Stimulated activated naive CD8-positive, alpha-beta T cell treated with anti-CD3 and anti-CD28 coated beads, Interleukin-15, Interleukin-2, amounts not matched to agents 100 U/mL and 50 U/mL, for 24 hours (primary cell): ENCODE measurements around the gene GADD45A.
"Not testable (repeated sequence)": the region's sequence is repeated elsewhere in the genome, so short reads cannot be mapped to it uniquely, and the experiment has no call there.

ENCODE experiments used
- ATAC-seq: fragments of 150-1000 bp; cut with Tn5 transposase; one replicate; pipeline ENCODE4 v1.10.0; 2021
- DNase-seq: peaks from one replicate; pipeline ENCODE4 v3.0.0; 2021

Gene GADD45A, protein sequence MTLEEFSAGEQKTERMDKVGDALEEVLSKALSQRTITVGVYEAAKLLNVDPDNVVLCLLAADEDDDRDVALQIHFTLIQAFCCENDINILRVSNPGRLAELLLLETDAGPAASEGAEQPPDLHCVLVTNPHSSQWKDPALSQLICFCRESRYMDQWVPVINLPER

DNA sequence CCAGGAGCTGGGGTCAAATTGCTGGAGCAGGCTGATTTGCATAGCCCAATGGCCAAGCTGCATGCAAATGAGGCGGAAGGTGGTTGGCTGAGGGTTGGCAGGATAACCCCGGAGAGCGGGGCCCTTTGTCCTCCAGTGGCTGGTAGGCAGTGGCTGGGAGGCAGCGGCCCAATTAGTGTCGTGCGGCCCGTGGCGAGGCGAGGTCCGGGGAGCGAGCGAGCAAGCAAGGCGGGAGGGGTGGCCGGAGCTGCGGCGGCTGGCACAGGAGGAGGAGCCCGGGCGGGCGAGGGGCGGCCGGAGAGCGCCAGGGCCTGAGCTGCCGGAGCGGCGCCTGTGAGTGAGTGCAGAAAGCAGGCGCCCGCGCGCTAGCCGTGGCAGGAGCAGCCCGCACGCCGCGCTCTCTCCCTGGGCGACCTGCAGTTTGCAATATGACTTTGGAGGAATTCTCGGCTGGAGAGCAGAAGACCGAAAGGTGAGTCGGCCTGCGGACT is at the start of gene GADD45A:
TSS of gene GADD45A (plus strand) at position 135 of the 491 bp plus-strand sequence. CDS start at position 429, 294 bp downstream.
- ATAC-seq (peak; percentile 87), DNase-seq (peak; percentile 93)

DNA sequence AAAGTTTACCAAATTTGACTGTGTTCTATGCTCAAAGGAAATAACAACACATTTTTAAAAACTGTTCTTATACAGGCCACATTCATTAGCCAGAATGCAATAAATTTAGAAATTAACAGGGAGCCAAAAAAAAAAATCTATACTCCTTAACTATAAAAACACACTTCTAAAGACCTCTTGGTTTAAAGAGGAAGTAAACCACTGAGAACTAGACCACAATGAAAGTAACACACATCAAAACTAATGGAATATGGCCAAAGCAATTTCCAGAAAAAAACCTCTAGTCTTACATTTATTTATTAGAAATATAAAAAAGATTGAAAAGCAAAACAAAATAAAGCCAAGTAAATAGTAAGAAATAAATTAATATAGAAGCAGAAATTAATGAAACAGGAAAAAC is 48.9 kb upstream of the GADD45A start:
- no peak for ATAC-seq

DNA sequence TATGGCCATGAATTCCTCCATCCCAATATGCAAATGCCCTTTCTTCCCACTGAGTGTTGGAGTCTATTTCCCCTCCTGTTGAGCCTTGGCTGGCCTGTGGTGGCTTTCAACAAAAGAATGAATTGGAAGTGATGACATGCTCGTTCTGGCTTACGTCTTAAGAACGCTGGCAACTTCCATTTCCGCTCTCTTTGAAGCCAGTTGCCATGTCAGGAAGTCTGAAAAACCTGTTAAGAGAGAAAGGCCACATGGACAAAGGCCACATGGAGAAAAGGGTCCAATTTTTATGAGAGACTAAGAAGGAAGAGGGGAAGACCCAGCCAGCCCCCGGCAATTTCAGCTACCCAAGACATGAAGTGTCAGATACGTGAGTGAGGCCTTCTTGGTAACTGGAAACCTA is 45.6 kb upstream of the GADD45A start:
- DNase-seq, result no peak
- ATAC-seq, result no peak

More for the DNA sequence above, 48.9 kb upstream of the GADD45A start:
- no peak for DNase-seq

DNA sequence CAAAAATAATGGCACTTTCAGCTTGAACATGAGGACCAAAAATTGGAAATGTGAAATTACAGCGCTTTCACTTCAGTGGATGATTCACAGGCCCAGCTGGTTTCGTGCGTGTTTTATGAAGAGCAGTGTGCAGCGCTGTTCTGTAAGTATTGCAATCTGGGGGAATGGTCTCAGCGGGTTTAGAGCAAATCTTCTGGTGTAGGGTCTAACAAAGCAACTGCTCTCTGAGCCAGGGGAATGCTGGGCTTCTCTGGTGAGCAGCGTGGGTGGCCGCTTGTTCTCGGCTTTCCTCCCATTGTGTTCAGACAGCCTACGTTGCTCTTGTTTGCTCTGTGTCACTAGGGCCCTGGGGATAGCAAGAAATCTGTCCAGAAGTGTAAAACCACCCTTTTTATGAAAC is 42.4 kb upstream of the GADD45A start:
- DNase-seq (no peak), ATAC-seq (no peak)

DNA sequence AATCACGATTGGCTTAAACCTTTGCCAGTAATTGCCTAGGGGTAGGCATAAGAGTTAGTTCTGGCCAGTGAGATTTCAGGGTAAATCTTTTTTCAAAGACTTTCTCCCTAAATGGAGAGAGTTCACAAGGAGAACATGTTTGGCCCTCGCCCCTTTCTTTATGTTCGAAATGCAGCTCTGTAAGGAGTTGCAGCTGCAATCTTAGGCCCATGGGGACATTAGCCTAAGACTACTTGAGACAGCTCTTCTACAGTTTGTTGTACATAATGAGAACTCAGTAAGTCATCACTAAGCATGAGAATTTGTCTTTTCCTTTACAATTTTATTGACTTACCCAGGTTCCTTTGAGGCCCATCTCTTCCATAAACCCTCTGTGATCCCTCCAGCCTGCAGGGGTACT is 40.4 kb upstream of the GADD45A start:
- no peak for ATAC-seq
- no peak for DNase-seq

DNA sequence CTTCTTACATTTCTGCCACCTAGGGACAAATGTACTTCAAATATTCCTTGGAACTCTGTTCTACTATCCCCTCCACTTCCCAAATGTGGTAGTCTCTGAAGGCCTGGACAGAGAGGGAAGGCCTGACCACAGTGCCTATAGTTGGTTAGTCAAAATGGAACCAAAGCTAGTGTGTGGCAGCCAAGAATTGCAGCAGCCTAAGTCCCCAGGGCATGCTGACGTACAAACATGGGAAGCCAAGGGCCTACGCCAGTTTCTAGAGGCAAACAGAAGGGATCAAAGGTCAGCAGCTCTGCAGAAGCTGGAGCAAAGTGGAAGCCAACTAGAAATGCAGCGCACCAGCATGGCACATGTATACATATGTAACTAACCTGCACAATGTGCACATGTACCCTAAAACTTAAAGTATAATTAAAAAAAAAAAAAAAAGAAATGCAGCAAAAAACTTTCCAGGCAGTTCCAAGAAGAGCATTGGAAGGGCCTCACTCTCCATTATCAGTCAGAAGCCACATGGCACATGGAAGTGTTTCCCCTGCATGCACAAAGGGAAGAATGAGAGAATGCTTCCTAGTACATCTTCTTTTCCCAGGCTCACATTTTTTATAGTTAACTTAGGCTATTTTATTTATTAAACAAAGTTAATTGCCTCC is 39.4 kb upstream of the GADD45A start:
- DNase-seq (no peak), ATAC-seq (no peak)

DNA sequence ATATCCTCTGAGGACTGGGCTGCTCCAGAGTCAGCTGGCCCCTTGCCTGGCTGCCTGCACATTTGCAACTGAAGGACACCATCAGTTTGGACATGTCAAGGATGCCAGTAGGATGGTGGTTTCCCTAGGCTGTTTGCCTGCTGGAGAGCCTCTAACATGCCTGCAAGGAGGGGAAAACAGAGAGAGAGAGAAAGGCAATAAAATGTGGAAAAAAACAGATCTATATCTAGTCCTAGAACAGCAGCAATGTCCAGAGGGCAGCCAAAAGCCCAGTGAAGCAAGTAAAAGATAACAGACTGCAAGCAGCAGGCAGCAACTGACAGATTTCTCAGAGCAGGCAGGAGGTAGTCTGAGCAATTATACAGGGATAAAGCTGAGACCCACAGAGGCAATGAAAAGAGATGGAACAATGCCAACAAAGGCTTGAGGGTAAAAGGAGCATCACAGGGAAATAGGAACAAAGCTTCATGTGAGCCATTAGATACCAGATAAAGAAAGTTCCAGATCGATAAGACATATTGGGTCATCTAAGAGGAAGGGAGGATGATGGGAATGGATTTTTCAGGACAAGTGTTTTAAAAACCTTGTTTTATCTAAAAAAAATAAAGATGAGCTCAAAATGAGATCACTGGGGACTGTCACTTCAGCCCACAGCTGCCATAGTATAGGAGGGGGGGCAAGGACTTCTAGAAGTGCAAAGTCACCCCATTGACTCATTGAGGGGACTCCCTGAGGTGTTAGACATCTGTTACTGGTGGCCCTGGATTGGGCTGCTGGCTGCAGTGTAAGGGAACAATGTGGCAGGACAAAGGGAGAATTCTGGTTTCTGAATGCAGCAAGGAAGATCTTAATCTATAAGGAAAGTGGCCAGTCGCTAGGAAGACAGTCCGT is 38.6 kb upstream of the GADD45A start:
- peak; percentile 70 for ATAC-seq
- no peak for DNase-seq

DNA sequence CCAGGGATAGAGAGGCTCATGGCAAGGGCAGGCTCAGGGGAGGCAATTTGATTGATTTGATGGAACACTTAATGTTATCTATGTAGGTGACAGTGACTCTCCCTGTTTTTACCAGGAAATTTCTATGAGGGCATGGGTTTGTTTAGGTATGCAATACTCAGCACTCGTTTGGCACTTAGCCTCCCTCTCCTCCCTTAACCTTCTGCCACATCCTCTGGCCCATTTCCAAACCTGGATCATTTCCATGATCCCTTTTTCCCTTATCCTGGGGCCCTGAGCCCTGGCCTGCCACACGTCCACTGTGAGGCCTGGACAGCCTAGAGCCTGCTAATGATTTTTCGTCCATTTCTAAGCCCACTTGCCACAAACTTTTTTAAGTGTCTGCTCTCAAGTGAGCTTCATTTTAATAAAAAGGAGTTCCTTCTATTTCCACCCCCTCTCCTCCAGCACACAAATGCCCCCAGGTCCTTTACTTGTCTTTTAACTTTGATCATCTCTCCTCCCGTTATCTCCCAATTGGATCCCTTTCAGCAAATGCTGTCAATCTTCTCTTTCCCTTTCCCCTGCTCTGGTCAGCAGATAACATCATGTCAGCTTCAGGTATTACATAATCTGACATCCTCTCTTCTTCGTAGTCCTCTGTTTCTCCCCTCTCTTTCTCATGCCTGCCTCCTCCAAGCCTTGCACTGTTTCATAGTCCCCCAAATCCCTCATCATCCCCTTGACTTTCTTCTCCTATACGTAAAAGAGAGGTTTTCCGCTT is 37.8 kb upstream of the GADD45A start:
- DNase-seq (no peak), ATAC-seq (no peak)

DNA sequence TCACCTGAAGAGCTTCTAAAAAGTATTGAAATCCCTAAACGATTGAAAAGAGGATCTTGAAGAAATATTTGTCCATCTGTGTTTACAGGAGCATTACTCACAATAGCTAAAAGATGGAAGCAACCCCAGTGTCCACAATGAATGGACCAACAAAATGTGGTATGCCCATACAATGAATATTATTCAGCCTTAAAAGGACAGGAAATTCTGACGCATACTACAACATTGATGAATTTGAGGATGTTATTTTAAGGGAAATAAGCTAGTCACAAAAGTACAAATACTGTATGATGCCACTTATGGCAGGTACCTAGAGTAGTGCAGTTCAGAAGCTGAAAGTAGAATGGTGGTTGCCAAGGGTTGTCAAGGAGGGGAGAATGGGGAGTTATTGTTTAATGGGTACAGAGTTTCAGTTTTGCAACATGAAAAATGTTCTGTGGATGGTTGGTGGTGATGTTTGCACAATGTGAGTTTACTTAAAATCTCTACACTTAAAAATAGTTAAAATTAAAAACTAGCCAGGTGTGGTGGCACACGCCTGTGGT is 37.1 kb upstream of the GADD45A start:
- DNase-seq, result no peak
- no peak for ATAC-seq

DNA sequence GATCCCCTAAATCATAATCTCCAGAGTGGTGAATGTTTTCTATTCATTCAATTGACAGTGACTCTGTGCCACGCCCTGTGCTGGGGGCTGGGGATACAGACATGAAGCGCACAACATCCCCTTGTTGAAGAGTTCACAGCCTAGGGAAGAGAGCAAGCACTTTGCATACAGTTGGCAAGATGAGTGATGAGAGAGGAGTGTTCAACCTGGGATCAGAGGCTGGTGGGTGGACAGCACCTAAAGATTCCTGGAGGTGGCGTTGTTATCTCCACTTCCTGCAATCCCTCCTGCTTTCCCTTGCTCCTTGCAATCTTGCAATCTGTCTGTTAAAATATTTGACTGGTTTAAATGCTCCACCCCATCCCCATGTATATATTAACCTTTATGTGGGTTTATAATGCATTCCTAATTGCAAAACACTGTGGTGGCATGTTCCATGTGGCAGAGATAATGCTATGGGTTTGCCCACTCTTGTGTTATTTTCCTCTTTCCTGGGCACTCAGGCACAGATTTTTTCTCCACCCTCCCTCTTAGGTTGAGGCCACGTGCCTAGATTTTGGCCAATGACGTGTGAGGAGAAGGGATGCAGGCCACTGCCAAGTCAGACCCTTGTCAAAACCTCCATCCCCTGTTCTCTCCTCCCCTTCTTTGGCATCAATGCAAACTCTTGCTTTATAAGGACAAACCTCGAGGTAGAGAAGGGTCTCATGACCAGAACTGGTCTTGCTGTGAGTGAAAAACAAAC is 36.2 kb upstream of the GADD45A start:
- DNase-seq (no peak), ATAC-seq (no peak)

DNA sequence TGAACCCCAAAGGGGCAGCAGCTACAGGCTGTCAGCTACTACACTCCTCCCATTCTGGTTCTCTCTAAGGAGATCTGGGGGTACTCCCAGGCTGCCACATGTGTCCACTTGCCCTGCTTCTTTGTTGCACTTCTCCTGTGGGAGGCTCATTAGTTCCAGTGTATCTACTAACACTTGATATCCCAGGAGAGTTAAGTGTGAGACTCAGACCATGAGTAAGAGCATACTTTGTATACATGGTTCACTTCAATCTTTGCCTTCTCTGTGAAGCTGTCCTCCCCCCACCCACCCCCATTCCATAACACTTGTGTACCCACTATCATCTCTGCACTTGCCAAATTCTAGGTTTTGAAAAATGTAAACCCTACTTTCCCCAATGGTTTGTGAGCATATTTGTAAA is 34.9 kb upstream of the GADD45A start:
- ATAC-seq, result no peak

DNA sequence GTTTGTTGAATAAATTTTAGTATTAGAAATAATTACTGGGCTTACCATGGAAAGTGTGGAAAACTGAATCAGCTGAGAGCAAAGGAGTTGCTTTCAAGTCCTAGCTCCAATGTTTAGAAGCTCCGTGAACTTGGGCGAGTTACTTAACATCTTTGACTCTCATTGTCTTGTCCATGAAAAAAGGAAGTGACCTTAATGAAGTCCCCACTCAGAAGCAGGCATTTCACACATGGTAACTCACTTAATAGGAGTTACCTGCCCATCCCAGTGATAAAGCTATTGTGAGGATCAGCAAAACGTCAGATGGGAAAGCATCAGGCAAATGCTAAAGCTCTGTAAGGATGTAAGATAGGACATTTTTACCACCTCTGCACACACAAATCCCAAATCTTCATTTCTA is 34.0 kb upstream of the GADD45A start:
- ATAC-seq (no peak), DNase-seq (no peak)

More for the DNA sequence above, 34.9 kb upstream of the GADD45A start:
- no peak for DNase-seq

DNA sequence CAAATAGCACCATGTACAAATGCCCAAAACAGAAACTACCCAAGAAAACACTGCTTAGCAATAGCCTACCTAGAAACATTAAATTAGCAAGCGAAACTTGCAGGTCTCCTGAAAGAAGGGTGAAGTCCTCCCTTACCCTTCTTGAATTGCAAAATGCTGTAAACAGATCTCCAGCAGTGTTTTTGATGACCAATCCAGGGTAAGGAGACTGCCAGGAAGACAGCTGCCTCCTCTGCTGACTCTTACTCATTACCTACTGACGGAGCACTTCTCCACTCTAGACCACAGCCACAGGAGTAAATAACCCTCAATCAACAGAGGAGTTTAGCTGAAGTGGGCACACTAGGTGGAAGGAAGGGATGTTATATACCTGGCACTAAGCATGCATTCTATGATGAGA is 32.2 kb upstream of the GADD45A start:
- DNase-seq (no peak), ATAC-seq (peak; percentile 32)

DNA sequence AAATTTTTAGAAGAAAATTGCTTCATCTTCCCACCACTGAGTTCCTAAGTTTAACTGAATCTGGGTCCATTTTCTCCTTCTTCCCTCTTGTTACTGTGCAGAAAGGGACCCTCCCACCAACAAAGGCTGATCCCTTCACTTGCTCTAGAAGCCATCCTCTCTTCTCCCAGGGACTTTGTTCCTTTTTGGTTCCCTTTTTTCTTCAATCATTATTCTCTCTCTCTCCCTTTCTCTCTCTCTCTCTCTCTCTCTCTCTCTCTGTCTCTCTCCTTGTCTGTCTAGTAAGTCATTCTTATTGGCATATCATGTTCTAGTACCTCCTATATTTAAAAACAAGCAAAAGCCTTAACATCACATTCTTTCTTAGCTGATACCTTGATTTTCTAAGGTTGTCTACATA is 31.7 kb upstream of the GADD45A start:
- no peak for ATAC-seq
- DNase-seq, result no peak

DNA sequence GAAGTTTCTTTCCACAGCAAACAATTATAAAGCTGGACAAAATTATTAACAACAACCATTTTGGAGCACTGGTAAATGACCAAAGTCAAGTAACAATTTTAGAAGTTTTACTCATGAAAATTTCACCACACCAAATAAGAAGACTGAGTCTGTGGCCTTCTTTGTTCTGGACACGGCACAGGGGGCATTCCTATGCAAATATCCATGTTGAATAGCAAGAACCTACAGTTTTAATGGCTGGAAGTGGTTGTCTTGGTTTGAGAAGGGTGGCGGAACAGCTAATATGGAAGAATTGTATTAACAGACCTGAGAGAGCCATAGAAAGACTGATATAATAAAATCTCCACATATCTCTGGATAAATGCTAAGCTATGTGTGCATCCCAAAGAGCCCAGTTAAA is 29.4 kb upstream of the GADD45A start:
- no peak for DNase-seq
- no peak for ATAC-seq

DNA sequence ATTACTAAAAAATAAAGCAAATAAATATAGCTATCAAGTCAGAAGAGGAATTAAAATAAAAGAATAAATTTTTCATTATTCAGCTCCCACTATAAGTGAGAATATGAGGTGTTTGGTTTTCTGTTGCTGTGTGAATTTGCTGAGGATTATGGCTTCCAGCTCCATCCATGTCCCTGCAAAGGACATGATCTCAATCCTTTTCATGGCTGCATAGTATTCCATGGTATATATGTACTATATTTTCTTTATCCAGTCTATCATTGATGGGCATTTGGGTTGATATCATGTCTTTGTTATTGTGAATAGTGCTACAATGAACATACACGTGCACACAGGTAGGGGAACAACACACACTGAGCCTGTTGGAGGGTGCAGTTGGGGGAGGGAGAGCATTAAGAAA is 27.8 kb upstream of the GADD45A start:
- not testable (repeated sequence) for DNase-seq, ATAC-seq

DNA sequence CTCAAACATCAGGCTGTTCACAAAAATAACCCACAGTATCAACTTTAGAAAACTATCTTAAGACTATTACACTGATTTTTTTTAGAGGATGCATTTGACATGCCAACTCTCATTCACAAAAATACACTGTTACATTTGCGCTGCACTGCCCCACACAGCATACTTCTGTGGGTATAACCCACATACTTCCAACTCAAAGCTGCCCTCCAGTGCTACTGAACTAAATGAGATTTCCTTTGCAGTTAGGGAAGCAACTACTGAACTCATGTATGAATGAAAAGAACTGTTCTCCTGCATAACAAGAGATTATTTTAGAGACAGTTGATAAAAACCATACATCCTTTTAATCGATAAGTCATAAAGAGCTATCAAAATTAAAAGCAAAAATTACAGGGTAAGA is 25.8 kb upstream of the GADD45A start:
- no peak for ATAC-seq

DNA sequence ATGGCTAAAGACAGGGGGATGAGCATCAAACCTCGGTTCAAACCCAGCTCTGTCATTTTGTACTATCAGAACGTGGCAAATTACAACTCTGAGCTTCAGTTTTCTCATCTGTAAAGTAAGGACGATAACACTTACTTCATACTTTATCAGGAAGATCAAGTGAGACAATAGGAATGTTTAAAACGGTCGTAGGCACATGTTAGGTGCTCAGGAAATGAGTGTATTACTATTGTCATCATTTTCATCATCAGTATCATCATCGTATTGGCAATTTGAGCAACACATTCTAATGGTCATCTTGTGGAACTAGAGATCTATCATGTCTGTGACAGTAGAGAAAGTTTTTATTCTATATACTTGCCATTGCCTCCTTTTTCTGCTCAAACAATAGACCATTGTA is 22.1 kb upstream of the GADD45A start:
- ATAC-seq (no peak), DNase-seq (no peak)

More for the DNA sequence above, 25.8 kb upstream of the GADD45A start:
- no peak for DNase-seq

DNA sequence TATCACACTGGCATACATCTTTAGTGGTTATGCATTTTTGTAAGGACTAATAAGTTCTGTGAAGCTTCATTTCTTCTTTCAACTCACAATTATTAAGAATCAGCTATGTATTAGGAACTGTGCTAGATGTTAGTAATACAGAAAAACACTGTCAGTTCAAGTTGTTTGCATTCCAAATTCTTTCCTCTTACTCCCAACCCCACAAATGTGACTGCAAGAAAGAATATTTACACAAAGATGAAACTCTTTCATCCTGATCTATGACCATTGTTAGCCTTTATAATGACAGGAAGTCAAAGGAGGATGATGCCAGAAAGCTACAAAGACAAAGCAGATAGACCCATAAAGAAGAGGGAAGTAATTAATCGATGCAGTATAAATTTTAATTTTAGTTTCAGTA is 21.0 kb upstream of the GADD45A start:
- no peak for ATAC-seq
- no peak for DNase-seq

DNA sequence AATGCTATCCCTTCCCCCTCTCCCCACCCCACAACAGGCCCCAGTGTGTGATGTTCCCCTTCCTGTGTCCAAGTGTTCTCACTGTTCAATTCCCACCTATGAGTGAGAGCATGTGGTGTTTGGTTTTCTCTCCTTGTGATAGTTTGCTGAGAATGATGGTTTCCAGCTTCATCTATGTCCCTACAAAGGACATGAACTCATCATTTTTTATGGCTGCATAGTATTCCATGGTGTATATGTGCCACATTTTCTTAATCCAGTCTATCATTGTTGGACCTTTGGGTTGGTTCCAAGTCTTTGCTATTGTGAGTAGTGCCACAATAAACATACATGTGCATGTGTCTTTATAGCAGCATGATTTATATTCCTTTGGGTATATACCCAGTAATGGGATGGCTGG is 19.7 kb upstream of the GADD45A start:
- DNase-seq, ATAC-seq: not testable (repeated sequence)

DNA sequence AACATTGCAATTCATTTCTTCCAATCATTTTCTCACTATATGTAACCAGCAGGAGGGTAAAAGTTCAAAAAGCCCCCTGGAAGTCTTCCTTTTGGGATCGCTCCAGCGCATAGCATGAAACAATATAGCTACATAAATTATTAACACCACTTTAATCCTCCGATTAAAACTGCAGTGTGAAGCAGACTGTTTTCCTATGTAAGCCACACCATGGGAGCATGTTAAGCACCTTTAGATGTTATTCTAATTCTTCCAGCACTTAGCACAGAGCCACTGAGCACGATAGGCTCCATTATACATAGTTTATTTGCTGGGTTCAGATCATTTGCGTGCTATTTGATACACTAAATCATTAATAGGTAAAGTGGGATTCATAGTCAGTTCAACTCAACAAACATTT is 18.4 kb upstream of the GADD45A start:
- no peak for ATAC-seq
- no peak for DNase-seq
